ENCODE data around the gene ADARB2.

ADARB2 gene

DNA sequence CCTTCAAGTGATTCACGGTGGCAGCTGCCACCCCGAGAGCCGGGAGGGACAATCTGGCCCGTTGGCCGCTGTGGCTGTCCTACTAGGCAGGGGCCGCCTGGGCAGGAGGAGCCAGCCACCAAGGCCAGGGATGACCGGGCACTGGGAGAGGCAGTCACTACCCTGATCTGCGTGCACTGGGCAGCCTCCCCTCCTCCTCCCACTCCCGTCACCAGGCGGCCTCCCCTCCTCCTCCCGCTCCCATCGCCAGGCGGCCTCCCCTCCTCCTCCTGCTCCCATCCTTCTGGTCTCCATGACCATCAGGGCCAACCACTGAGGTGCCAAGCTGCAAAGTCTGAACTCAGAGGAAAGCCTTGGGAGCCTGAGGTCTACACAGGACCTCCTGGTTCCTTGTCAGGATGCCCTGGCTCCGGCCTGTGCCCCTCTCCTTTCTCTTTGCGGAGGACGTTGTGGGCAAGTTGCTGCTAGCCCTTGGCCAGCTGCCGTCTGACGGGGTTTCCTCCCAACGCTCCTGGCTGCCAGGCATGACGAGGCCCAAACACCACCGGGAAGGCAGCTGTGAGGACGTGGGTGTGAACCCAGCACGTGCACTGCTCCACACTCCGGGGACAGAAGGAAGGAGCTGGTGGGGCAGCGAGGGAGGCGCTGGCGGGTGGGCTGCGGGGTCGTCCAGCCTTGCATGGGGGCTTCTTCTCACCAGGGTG is 550.0 kb downstream of the ADARB2 start:
- DNase-seq: no peak
- ATAC-seq: no peak

DNA sequence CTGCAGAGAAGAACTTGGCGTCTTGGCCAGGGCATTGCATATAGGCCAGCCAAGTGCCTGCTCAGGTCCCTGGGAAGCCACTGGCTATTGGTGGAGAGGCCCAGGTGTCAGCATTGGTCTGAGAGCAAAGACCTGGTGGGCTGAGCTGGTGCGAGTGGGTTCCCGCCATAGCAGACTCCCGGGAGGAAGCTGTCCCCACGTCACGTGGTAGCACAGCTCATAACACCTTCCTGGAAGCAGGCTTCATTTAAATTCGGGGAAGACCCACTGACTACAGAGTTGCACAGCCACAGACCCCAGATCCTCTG is 550.7 kb downstream of the ADARB2 start:
- DNase-seq (no peak), ATAC-seq (no peak)

DNA sequence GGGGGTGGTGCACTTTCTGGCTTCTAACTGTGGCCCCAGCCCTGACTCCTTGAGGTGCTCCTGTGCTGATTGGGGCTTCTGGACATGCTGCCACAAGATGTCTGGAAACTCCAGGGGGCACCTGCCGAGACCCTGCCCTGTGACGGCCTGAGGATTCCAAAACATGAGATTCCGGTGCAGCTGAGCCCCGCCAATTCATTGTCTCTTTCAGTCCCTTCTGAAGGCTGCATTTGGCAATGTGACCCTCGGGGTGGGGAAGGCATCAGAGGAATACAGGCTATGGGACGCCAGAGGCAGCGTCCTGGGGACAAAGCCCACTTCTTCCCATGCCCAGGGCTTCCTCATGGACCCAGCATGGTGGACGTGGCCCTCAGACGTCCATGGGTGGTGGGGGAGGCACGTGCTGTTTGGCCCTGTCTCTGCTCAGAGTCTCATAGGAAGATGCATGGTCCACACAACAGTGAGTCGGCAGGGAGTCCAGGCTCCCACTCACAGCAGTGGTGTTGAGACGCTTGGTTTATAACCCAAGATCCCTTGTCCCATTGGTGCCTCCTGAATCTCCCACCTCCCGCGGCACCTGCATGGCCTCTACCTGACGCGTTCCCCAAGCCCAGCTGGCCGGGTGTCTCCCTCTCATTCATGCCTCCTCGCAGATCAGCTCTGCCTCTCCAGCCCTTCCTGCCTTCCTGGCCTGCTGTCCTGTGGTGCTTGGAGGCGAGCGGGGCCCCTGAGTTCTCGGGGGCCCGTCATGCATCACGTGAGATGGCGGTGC is 551.2 kb downstream of the ADARB2 start:
- ATAC-seq (no peak), DNase-seq (no peak)

DNA sequence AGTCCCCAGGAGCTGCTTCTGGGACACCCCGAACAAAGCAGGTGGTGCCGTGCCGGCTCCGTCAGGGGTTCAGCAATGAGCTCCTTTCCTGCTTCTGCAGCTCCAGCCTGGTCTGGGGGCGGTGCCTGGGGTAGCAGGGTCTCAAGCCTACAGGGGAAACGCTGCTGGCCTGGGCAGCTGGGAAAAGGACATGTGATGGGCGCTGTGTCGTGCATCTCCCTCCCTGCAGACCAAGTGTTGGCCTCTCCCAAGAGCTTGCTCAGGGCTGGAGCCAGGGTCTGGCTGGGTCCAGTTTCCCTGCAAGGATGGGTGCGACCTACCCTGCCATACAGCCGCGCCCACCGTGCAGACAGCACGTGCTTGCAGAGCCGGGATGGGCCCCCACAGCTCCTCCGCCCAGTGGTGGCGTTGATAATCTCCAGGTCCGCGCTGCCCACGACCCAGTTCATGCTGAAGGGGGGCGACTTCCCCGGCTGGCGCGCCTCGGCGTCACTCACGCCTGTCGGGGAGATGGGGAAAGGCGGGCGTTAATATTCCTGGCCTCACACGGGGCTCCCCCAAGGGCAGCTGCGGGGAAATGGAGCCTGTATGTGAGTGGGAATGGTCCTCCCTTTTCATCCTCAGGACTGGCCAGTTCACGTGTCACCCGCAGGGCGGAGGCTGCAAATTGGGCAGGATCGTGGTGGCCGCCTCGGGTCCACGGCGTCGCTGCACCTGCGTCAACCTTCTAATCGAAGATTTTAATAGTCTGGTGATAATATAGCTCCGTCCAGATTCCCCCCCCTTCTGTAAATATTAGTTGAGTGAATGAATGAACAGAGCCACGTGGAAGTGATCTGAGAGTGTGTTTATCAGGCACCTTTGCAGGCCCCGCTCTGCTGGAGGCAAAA is 552.5 kb downstream of the ADARB2 start:
- no peak for DNase-seq
- no peak for ATAC-seq

DNA sequence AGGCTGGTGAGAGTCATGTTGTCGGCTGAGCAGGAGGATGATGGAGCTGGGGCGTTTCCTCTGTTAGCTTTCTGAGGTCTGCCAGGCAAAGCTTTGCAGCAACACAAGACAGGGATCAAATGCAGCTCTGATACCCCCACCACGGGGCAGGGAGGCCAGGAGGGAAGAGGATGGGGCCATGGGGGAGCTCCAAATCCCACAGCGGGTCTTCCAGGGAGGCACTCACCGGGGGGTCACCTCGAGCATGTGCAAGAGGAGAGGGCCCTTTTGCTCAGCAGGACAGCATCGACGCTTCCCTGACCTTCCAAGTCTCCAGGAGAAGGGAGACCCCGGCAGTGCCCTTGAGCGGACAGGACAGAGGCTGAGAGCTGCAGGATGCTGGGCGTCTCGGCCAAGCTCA is 553.6 kb downstream of the ADARB2 start:
- ATAC-seq: no peak
- DNase-seq: no peak

DNA sequence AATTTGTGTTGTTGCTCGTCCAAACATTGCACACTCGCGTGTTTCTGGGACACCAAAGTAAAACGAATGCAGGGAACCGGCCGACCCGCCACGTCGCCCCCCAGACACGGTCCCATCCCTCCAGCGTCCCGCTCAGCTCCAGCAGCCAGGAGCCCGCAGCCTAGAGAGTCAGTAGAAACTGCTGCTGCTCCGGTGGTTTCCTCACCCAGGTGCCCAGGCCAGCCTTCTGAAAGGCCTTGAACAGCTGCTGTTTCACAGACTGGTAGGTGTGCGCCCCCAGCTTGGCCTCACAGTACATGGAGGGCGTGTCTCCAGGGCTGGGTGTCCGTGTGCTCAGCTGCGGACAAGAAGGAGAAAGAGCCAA is 554.3 kb downstream of the ADARB2 start:
- ATAC-seq (no peak), DNase-seq (no peak)

DNA sequence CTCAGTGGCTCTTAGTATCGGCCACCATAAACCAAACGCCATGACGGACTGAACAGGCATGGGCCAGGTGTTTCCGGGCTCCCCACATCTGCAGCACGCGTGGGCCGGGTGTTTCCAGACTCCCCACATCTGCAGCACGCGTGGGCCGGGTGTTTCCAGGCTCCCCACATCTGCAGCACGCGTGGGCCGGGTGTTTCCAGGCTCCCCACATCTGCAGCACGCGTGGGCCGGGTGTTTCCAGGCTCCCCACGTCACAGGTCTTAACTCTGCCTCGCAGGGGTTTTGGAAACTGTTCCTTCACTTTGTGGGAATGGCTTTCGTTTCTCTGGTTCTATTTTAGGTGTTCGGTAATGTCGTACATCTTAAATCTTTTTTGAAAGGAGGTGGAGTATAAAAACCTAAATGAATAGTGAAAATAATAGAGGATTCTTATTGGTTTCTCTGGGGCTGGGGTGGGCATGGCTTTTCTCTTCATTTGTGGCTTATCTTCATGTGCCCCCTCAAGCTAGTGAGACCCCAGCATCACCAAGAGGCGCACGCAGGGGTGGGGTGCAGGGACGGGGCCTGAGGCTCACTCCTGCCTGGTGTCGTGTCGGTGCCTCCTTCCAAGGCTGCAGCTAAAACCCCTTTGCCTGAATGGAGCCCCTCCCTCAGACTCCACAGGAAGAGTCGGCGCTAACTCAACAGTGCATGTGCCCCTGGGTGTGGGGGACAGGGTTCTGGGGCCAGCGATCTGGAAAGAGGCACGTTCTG is 554.9 kb downstream of the ADARB2 start:
- ATAC-seq: no peak

DNA sequence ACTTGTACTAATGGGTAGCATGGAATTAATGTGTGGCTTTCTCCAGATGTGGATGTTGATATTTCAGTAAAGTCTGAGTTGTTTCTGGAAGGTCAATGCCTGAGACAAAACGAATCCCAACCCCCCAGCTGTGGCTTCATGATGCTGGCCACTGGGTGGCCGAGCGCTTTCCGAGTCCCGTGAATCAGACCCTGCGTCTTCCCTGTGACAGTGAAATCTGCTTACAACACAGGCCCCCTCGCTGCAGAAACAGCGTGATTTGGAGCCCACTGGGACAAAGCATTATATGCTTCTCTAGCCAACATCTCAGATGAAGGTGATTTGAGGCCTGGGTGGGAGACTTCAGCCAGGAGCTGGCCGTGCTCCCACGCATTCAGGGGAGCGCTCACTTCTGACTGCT is 556.5 kb downstream of the ADARB2 start:
- ATAC-seq: no peak

More for the DNA sequence above, 554.9 kb downstream of the ADARB2 start:
- DNase-seq: no peak

DNA sequence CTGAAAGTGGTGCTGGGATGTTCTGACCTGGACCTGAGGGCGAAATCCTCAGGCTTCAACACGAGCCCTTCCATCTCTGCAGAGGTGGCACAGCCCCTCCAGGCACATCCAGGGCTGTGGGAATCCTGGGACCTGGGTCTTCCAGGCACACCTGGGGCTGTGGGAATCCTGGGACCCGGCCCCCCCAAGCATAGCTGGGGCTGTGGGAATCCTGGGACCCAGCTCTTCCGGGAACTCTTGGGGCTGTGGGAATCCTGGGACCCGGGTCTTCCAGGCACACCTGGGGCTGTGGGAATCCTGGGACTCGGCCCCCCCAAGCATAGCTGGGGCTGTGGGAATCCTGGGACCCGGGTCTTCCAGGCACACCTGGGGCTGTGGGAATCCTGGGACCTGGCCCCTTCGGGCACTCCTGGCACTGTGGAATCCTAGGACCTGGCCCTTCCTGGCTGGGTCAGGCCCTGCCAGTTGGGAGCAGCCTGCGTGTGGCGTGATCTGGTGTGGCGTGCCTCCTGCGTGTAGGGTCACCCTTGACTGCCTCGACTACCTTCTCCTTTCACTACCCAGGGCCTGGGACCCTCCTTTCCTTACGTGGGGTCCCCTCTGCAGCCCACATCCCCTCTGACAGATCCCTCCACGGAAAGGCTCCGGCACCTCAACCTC is 557.1 kb downstream of the ADARB2 start:
- DNase-seq (no peak), ATAC-seq (no peak)

More for the DNA sequence above, 556.5 kb downstream of the ADARB2 start:
- DNase-seq: no peak

DNA sequence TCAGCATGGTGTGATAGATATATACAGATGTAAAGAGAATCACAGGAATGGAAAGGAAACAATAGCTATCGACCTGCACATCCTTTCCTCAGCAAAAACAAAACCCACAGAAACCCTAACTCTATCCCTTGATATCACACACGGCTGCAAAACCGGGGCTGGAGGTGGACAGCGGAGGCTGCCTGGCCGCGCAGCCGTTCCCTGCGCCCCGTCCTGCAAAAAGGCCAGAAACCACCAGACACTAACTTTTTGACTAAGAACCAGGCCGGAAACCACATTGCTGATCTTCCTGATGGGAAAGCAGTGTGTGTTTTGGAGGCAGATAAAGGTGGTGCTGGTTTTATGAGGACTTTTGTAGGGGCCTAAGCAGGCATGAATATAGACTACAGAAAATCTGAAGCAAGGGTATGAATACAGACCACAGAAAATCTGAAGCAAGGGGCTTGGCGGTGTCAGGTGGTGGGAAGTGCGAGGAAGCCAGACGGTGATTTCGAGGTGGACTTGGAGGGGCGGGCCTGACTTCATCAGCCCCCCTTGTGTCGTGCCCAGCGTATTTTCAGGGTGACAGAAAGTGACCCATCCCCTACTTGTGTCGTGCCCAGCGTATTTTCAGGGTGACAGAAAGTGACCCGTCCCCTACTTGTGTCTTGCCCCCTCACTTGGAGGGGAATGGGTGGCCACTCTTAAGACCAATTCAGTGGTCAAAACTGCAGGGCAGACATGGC is 557.8 kb downstream of the ADARB2 start:
- no peak for DNase-seq
- no peak for ATAC-seq

DNA sequence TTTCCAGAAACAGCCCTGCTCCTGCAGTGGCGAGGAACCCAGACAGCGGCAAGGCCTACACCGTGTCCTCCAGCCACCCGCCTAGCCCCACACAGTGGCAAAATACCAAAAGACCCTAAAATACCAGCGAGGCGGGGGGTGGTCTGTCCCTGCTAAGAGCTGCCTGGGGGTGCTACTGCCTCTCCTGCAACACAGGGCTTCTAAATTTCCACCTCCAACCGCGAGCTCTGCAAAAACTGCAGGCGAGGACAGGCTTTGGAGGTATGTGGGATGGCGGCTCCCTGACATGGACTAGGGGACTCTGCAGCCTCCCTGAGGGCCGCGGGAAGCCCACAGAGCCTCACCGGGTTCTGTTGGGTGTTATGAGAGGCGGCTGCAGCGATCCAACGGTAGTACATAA is 558.8 kb downstream of the ADARB2 start:
- ATAC-seq (no peak), DNase-seq (no peak)

DNA sequence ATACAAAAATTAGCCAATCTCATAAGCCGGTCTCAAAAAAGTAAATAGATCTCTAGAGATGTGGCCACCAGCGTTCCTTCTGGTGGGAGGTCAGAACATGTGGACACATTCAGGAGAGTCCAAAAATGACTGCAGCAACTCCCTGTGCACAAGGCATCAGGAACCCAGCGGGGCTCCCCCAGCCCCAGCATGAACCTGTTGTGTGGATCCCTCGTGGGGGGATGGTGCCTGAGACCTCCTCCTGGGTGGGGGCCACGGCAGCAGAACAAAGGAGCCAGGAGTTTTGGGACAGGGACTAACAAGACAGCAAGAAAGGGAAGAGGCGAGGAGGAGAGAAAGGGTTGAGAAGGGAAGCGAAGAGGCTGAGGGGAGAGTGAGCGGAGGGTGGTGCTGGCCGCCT is 559.4 kb downstream of the ADARB2 start:
- ATAC-seq (no peak), DNase-seq (no peak)

DNA sequence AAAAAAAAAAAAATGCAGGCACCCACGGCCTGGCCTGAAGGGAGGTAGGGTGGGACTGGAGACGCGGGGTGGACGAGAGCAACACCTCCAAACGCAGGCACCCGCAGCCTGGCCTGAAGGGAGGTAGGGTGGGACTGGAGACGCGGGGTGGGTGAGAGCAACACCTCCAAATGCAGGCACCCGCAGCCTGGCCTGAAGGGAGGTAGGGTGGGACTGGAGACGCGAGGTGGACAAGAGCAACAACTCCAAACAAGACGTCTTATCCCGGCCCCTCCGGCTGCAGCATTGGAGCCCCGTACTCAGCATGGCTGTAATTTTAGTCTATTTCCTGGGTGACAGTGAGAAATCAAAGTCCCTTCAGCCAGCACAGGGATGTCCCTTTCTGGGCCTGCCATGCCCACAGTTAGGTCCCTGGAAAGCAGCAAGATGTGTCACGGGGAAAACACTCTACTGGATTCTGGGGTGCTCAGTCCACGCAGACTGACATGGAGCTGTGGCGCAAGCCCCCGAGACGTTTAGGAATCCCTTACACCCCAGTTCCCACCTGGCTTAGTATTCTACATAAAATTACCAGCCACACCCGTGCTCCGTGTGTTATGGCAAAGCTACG is 561.3 kb downstream of the ADARB2 start:
- DNase-seq: no peak
- ATAC-seq: no peak

DNA sequence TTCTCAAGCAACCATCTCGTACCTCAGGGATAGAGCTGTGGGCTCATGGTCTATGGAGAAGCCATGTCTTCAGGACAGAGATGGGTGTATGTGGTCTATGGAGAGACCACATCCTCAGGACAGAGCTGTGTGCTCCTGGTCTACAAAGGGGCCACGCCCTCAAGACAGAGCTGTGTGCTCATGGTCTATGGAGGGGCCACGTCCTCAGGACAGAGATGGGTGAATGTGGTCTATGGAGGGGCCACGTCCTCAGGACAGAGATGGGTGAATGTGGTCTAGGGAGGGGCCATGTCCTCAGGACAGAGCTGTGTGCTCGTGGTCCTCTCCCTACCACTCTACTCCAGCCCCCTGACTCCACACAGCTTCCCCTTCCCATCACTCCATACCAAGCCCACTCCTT is 563.3 kb downstream of the ADARB2 start:
- ATAC-seq (no peak), DNase-seq (no peak)

DNA sequence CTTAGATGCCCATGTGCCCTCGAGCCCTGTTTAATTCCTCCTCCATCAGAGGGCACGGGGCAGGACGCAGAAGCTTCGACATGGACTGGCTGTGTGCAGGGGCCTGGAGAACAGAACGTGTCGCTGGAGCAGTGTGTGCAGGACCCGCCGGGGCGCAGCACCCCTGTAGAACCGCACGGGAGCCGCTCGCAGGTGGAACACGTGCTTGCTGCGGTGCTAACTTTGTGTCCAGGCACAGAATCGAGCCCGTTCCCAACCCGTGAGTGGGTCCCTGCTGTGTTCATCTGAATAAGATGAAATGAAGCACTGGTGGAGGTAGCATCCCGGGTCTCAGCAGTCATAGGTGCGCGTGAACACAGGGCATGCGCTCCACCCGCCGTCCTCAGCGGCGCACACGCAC is 564.2 kb downstream of the ADARB2 start:
- no peak for DNase-seq

DNA sequence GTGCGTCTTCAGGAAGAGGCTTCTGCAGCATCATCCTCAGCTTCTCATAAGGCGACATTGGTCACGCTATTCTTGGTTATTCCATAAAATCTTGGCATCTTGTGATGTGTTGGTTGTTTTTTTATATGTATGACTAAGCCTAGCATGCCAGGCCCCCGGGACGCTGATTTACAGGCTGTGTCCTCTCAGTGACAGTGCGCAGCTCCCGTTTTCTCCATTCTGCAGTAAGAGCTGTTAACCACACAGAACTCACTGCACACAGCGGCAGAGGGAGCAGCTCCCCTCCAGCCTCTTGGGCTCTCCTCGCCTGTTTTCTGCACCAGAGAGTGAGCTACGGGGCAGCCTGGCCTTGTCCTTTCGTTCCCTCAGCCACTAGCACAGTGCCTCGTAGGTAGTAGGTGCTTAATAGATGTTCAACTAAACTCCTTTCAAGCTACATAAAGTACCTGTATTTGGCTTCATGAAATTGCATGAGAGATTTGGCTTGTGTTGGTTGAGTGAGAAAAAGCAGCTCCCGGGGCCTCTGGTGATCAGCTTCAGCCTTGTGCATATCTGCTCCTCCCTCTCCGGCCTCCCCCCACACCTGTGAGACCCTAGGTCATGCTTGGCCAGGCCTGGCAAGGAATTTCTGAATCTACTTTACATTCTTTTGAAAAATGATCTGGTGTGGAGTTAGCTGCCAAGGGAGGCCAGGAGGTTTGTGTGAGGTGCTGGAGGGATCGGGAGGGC is 564.9 kb downstream of the ADARB2 start:
- DNase-seq: no peak
- ATAC-seq: no peak

More for the DNA sequence above, 564.2 kb downstream of the ADARB2 start:
- ATAC-seq: no peak

DNA sequence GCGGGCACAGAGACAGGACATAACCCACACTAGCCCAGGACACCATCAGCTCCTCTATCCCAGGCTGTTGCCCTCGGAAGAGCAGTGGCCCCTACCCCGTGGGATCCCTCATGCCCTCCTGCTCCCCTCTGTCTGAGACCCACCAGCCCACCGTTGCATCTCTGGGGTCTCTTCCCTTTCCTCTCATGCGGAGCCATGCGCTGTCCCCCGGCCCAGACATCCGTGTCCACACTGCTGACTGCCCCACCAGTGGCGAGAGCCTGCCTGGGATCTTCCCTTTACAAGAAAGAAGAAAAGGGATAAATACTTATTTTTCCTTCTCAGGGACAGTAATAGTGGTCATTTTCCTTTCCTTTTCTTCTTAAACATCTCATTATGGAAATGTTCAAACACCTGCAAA is 565.7 kb downstream of the ADARB2 start:
- ATAC-seq (no peak), DNase-seq (no peak)

DNA sequence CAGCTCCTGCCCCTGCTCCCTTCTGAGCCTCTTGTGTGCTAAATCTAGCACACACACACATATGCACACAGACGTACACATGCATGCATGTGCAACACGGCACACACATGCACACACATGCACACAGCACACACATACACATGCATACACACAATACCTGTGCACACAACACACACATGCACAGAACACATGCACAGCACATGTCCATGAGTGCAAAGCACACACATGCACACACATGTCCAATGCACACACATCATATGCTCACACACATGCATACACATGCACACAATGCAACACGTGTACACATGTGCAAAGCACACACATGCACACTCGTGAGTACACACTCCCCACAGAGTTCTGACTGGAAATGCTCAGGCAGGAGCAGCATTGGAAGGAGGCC is 566.1 kb downstream of the ADARB2 start:
- DNase-seq (no peak), ATAC-seq (no peak)

DNA sequence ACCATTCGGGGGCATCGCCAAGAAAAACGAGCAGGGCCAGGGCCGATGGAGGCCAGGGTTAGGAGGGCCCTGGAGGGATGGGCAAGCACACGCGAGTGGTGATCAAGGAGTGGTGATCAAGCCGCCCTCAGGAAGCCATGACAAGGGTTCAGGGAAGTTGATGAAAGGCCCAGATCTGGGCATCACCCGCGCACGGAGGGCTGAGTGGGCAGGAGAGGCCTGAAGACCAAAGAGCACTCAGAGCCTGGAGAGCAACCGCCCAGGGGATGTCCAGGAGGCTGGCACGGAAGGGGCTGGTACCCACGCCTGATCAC is 566.5 kb downstream of the ADARB2 start:
- no peak for ATAC-seq
- no peak for DNase-seq
